HEK293 (cell line): Measurements from ENCODE around the gene RASEF.

Experiments used
- CTCF ChIA-PET: fragments of 350-600 bp; formaldehyde crosslinking; extraction: SDS; loops from one replicate; lab custom pipeline; 2021; ENCODE audit warnings: antibody characterized with exemption; lab: Yijun Ruan, JAX
- POLR2A ChIA-PET: fragments of 300-600 bp; formaldehyde crosslinking; extraction: SDS; loops from one replicate; lab custom pipeline; 2020; ENCODE audit warnings: antibody characterized with exemption, inconsistent platforms; lab: Yijun Ruan, JAX
- H3K27ac ChIP-seq: fragments of 200-500 bp; sonication (Bioruptor generic); 2 replicates; pipeline ENCODE4 v1.5.1; 2014; ENCODE audit warnings: low read depth, low read length, control low read depth, inconsistent platforms; ENCODE audit errors: extremely low read depth
- H3K36me3 ChIP-seq, 2 experiments: fragments of 200-500 bp in 1 of 2; sonication (Bioruptor generic) in 1 of 2; 1 replicate in 1 of 2; 2 replicates in 1 of 2; pipeline ENCODE4 v1.5.1; 2014 to 2017; ENCODE audit warnings: inconsistent platforms in 2 of 2, low read length in 2 of 2; ENCODE audit not compliant: control insufficient read depth in 2 of 2, insufficient read depth in 1 of 2
- H3K4me1 ChIP-seq: fragments of 200-500 bp; sonication (Bioruptor generic); 2 replicates; pipeline ENCODE4 v1.5.1; 2014; ENCODE audit warnings: mild to moderate bottlenecking, low read length, inconsistent platforms; ENCODE audit not compliant: control insufficient read depth, insufficient read depth
- H3K4me3 ChIP-seq: 2 replicates; pipeline ENCODE4 v1.5.1; 2011; ENCODE audit warnings: low read depth, mild to moderate bottlenecking, control low read depth, low read length, moderate library complexity
- H3K9me3 ChIP-seq: fragments of 200-500 bp; sonication (Bioruptor generic); 2 replicates; pipeline ENCODE4 v1.5.1; 2014; ENCODE audit warnings: low read depth, low read length, inconsistent platforms; ENCODE audit not compliant: control insufficient read depth, insufficient read depth
- KLF9 ChIP-seq: fragments of 450-650 bp; formaldehyde crosslinking; IDR thresholded peaks from 2 replicates; pipeline ENCODE4 v1.5.1; 2016; ENCODE audit warnings: missing biosample characterization, missing genetic modification characterization, low read depth
- PRDM1 ChIP-seq: fragments of 450-650 bp; formaldehyde crosslinking; IDR thresholded peaks from 2 replicates; pipeline ENCODE4; 2016; ENCODE audit warnings: missing biosample characterization, missing genetic modification characterization
- PRDM4 ChIP-seq: fragments of 450-650 bp; formaldehyde crosslinking; IDR thresholded peaks from 2 replicates; pipeline ENCODE4 v1.5.1; 2017; ENCODE audit warnings: missing biosample characterization, missing genetic modification characterization
- REST ChIP-seq: fragments of 450-650 bp; formaldehyde crosslinking; IDR thresholded peaks from 2 replicates; pipeline ENCODE4 v1.5.1; 2016; ENCODE audit warnings: missing biosample characterization, missing genetic modification characterization
- ZBTB44 ChIP-seq: fragments of 450-650 bp; IDR thresholded peaks from 2 replicates; pipeline ENCODE4 v1.5.1; 2018; ENCODE audit warnings: missing biosample characterization, mild to moderate bottlenecking, missing genetic modification characterization
- ZIC2 ChIP-seq: fragments of 450-650 bp; formaldehyde crosslinking; IDR thresholded peaks from 2 replicates; pipeline ENCODE4 v1.5.1; 2016; ENCODE audit warnings: missing biosample characterization, missing genetic modification characterization
- ZNF155 ChIP-seq: fragments of 450-650 bp; formaldehyde crosslinking; IDR thresholded peaks from 2 replicates; pipeline ENCODE4 v1.5.1; 2016; ENCODE audit warnings: missing biosample characterization, missing genetic modification characterization
- ZNF202 ChIP-seq: fragments of 450-650 bp; formaldehyde crosslinking; IDR thresholded peaks from 2 replicates; pipeline ENCODE4 v1.5.1; 2016; ENCODE audit warnings: missing biosample characterization, missing genetic modification characterization, borderline replicate concordance
- ZNF248 ChIP-seq: fragments of 450-650 bp; formaldehyde crosslinking; IDR thresholded peaks from 2 replicates; pipeline ENCODE4 v1.5.1; 2017; ENCODE audit warnings: missing biosample characterization, missing genetic modification characterization
- ZNF398 ChIP-seq: fragments of 450-650 bp; formaldehyde crosslinking; IDR thresholded peaks from 2 replicates; pipeline ENCODE4 v1.5.1; 2017; ENCODE audit warnings: missing biosample characterization, missing genetic modification characterization
- ZNF48 ChIP-seq: fragments of 450-650 bp; formaldehyde crosslinking; IDR thresholded peaks from 2 replicates; pipeline ENCODE4 v1.5.1; 2016; ENCODE audit warnings: missing biosample characterization, missing genetic modification characterization
- ZNF518A ChIP-seq: fragments of 450-650 bp; formaldehyde crosslinking; conservative IDR thresholded peaks from 2 replicates; pipeline ENCODE4 v1.5.1; 2016; ENCODE audit warnings: low read depth, missing biosample characterization, missing genetic modification characterization
- ZNF580 ChIP-seq: fragments of 450-650 bp; formaldehyde crosslinking; IDR thresholded peaks from 2 replicates; pipeline ENCODE4 v1.5.1; 2016; ENCODE audit warnings: missing biosample characterization, missing genetic modification characterization
- ZNF747 ChIP-seq: fragments of 450-650 bp; formaldehyde crosslinking; IDR thresholded peaks from 2 replicates; pipeline ENCODE4 v1.5.1; 2016; ENCODE audit warnings: missing biosample characterization, missing genetic modification characterization
- ZNF843 ChIP-seq: fragments of 450-650 bp; formaldehyde crosslinking; IDR thresholded peaks from 2 replicates; pipeline ENCODE4 v1.5.1; 2016; ENCODE audit warnings: missing biosample characterization, missing genetic modification characterization
- ZSCAN16 ChIP-seq: fragments of 450-650 bp; formaldehyde crosslinking; IDR thresholded peaks from 2 replicates; pipeline ENCODE4 v1.5.1; 2016; ENCODE audit warnings: missing biosample characterization, missing genetic modification characterization

The RASEF gene

GRCh38 chr9:83111169-83111568 lies 48.2 kb upstream of the RASEF start:
- ChIA-PET CTCF (no interaction called here), POLR2A (interaction anchor here (0.6 kb wide), 1 partner anchor 198 kb away, joined by 4 read pairs; no protein-coding TSS in a partner anchor)
- H3K4me3 ChIP-seq, result no peak overlapping the region
- no peaks in the 10 kb centered on the region for H3K9me3 ChIP-seq
- no peak overlapping the region for H3K27ac ChIP-seq
- no peaks in the 10 kb centered on the region for H3K4me1 ChIP-seq
- TF ChIP-seq PRDM1 (tag by site-specific recombination), result no peak
- TF ChIP-seq ZNF398 (tag by site-specific recombination), result no peak
- TF ChIP-seq ZNF518A (tag by site-specific recombination), result no peak
- no peak for TF ChIP-seq ZNF843 (tag by site-specific recombination)
- no peaks in the 10 kb centered on the region for H3K36me3 ChIP-seq

GRCh38 chr9:83109296-83109695 lies 46.4 kb upstream of the RASEF start:
- no peak overlapping the region for H3K27ac ChIP-seq
- no peaks in the 10 kb centered on the region for H3K4me1 ChIP-seq
- no peaks in the 10 kb centered on the region for H3K36me3 ChIP-seq
- TF ChIP-seq PRDM4 (tag by site-specific recombination) (no peak), KLF9 (tag by site-specific recombination) (no peak), ZNF747 (no peak), ZBTB44 (no peak), ZNF202 (tag by site-specific recombination) (no peak), ZIC2 (tag by site-specific recombination) (no peak)
- CTCF ChIA-PET, result interaction anchor here (0.6 kb wide), 1 partner anchor 613 kb away, joined by 3 read pairs; no protein-coding TSS in a partner anchor
- no peaks in the 10 kb centered on the region for H3K9me3 ChIP-seq
- POLR2A ChIA-PET, result no interaction called here
- H3K4me3 ChIP-seq, result no peak overlapping the region

GRCh38 chr9:83108208-83108607 lies 45.3 kb upstream of the RASEF start:
- no peaks in the 10 kb centered on the region for H3K36me3 ChIP-seq
- TF ChIP-seq ZNF48 (tag by site-specific recombination) (no peak), ZNF248 (tag by site-specific recombination) (no peak), ZSCAN16 (tag by site-specific recombination) (no peak), ZNF580 (tag by site-specific recombination) (no peak), REST (tag by site-specific recombination) (no peak), ZNF155 (tag by site-specific recombination) (no peak)

More at GRCh38 chr9:83108208-83108607, 45.3 kb upstream of the RASEF start:
- Histone ChIP-seq H3K9me3 (no peaks in the 10 kb centered on the region), H3K27ac (no peak overlapping the region), H3K4me1 (no peaks in the 10 kb centered on the region), H3K4me3 (no peak overlapping the region)
- POLR2A ChIA-PET, result no interaction called here
- CTCF ChIA-PET, result interaction anchor here (0.6 kb wide), 1 partner anchor 436 kb away, joined by 4 read pairs; no protein-coding TSS in a partner anchor
